ENCODE measurements around the gene GAB1.

GAB1 gene

GRCh38 chr4:143358923-143359643 is 22.4 kb downstream of the GAB1 start:
- DNase-seq (ENCODE audit: low spot score), result peak; percentile 37

- DNase-seq (ENCODE audit: low spot score), result no peak
These were observed 23.0 kb downstream of the GAB1 start for GRCh38 chr4:143359644-143360193.

- DNase-seq (ENCODE audit: low spot score), result no peak
These were observed 24.4 kb downstream of the GAB1 start for GRCh38 chr4:143360838-143361625.

- no peak for DNase-seq (ENCODE audit: low spot score)
These were observed 25.8 kb downstream of the GAB1 start for GRCh38 chr4:143362349-143363046.

GRCh38 chr4:143363332-143363731 is 26.7 kb downstream of the GAB1 start:
- DNase-seq (ENCODE audit: low spot score), result no peak

GRCh38 chr4:143364063-143364462 is 27.4 kb downstream of the GAB1 start:
- DNase-seq (ENCODE audit: low spot score), result no peak

DNA sequence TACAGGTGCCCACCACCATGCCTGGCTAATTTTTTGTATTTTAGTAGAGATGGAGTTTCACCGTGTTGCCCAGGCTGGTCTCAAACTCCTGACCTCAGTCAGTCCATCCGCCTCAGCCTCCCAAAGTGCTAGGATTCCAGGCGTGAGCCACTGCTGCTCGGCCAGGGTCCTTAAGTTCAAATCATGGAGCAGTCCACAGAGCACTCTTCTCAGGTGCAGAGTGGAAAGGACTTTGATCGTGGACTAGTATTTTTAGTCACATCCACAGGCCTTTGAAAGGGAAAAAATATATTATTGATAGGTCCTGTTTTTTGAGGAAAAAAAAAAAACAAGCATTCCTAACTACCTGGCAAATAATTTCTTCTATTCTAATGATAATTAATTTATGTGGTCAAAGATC is 31.2 kb downstream of the GAB1 start:
- no peak for DNase-seq (ENCODE audit: low spot score)

DNA sequence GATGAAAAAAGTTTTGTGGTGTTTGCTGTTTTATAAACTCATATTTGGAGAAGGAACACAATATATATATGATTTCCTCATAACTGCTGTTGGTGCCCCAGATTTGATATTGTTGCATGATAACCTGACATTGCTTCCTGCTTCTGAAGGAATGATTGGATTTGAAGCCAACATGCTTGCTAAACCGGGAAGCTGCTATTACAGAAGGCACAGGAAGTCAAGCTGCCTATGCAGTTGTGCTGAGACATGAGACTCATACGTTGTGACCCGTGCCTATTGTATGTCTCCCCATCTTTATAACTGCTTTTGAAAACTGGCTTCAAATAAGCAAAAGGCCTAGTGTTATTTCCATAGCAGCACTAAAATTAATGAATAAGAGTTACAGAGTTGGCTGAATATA is 32.9 kb downstream of the GAB1 start:
- no peak for DNase-seq (ENCODE audit: low spot score)

DNA sequence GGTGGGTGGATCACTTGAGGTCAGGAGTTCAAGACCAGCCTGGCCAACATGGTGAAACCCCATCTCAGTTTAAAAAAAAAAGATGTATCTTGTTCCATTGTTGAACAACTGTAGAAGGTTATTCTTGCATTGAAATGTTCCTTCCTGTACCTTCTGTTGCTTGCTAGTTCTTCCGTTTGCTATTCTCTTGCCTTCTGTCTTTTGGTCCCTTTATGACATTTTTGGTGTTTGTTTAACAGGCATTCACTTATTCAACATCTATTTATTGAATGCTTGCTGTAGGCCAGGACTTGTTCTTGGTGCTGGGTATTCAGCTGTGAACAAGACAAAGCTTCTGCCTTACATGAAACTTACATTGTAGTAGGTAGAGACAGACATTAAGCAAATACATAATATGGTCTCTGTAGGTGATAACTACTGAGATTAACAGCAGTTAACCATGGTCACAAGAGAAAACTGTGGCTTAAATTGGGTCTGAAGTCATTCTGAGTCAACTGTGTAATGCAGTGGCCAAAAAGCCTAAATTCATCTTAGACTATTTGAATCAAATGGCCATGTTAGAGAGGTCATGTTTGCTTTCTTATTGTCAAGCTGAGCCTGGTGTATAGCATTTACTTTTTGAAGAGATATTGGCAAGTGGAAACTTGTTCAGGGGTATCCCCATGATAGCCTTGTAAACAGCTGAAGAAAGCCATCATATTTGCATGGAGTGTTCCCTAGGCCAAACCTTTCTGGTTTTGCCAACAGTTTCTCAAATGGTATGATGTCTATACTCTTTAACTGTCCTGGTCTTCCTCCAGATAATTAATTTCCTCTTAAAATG is 35.6 kb downstream of the GAB1 start:
- no peak for DNase-seq (ENCODE audit: low spot score)

GRCh38 chr4:143374255-143374654 is 37.6 kb downstream of the GAB1 start:
- DNase-seq (ENCODE audit: low spot score), result no peak

- no peak for DNase-seq (ENCODE audit: low spot score)
These were observed 38.1 kb downstream of the GAB1 start for GRCh38 chr4:143374771-143375170.

DNA sequence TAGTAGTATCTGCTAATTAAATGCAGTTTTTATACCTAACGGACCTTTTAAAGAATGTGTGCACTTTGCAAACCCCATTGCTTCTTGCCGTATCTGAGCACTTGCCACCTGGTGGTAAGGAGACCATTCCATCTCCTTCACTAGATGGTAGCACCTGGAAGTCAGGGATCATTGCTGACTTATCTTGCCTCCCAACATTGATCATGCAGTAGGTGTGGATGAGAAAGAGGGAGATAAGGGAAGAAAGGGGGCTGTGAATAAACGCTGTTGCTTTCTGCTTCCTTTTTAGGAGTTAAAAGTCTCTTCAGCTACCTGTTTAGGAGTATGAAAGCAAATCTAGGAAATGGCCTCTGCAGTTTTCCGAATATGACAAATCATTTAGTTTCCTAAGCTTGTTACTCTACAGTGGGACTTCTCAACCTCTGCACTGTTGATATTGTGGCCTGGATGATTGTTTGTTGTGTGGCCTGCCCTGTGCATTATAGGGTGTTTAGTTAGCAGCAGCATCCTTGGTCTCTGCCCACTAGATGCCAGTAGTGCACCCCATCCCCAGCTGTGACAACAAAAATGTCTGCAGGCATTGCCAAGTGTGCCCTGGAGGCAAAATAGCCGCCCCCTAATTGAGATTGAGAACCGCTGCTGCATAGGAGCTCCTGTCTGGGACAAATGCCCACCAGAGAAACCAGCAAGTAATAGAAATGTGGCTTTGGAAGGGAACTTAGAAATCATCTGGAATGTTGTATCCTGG is 38.8 kb downstream of the GAB1 start:
- DNase-seq (ENCODE audit: low spot score), result no peak

DNA sequence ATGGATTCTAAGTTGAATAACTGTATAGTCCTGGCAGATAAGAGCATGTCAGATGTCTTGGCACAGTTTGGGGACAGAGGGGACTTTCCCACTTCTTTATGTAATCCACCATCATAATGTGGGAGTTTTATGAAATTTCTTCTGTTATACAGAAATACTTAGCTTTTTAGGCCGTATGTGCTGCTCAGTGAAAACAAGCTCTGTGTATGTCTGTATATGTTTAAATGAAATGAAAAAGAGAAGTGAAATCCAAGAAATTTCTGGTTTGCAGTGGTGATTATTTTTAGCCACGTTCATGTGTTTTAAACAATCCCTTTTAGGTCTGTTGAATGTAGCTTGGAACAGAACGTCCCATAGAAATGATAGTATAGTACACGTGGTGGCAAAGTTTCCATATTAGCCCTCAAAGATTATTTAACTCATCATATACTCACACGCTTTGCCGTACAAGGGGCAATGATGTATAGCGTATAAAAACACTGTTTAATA is 41.0 kb downstream of the GAB1 start:
- no peak for DNase-seq (ENCODE audit: low spot score)

DNA sequence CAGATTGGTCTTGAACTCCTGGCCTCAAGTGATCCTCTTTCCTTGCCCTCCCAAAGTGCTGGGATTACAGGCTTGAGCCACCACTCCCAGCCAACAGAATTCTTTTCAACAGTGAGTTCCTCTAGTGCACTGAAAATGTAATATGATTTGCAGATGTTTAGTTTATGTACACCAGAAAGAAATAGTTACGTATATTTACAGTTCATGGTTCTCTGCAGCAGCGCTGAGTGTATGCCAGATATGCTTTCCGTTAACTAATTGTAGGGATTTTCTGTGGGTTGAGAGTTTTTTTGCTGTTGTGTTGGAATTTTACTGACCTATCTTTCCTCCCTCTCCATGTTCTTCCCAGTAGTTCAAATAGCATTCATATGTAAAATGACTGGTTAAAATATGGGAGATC is 44.0 kb downstream of the GAB1 start:
- DNase-seq (ENCODE audit: low spot score), result no peak

GRCh38 chr4:143381189-143382118 is 44.8 kb downstream of the GAB1 start:
- peak; percentile 48 for DNase-seq (ENCODE audit: low spot score)

GRCh38 chr4:143382596-143382995 is 45.9 kb downstream of the GAB1 start:
- no peak for DNase-seq (ENCODE audit: low spot score)

DNA sequence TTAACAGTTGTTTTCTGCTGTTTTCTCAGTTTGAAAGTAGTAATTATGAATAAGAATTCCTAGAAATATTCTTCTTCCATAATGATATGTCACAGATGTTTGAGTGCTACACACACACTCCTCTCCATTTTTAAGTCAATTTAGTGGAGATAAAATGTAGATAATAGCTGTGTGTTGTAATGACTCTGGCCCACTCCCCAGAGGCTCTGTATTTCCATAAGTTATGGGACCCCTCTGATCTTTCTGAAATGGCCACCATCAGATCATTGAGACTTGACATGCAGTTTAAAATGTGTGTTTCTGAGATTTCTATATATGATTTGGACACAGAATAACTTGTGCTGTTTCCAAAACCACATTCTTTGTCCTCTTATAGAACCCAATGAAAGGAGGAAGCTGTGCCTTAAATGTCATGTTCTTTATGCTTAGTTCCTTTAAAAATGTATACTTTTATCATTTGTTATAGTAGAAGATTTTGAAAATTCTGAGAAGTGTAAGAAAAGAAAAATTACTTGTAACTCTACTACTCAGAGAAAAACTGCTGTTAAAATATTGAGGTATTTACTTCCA is 46.4 kb downstream of the GAB1 start:
- DNase-seq (ENCODE audit: low spot score), result no peak

GRCh38 chr4:143384381-143384994 is 47.8 kb downstream of the GAB1 start:
- DNase-seq (ENCODE audit: low spot score), result peak; percentile 36

- no peak for DNase-seq (ENCODE audit: low spot score)
These were observed 50.1 kb downstream of the GAB1 start for GRCh38 chr4:143386812-143387211.

All from AG08396 (cell line).